ENCODE measurements around the gene TP63. TPM values are rescaled to one million over a fixed set of nuclear protein-coding genes. Genes with fewer than 3 reads are reported as not detected.

Gene TP63
- total and polyA plus RNA-seq, 2 experiments from 2014 or later = not detected

DNA sequence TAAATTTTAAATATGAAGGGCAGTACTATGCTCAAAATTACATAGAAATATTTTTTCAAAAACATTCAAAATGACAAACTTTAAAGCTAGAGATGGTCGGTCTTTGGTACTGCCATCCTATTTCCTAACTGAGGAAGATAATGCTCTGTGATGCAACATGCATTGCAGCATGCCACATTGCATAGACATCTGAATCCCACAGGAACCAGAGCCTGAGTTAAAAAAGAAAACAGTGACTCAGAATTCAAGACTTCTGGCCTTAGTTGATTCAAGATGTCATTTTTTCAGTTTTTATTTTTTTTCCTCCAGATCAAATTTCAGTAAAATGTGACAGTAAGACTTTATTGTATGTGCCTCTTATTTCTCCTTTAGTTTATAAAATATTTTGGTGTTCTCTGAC is 33.1 kb downstream of the TP63 start:
- no peak overlapping the region for H3K27ac Mint-ChIP-seq
- no peaks in the 10 kb centered on the region; the same call in 2 of the 3 replicates for H3K9me3 Mint-ChIP-seq
- no peak overlapping the region for H3K4me3 Mint-ChIP-seq
- no peak overlapping the region for H3K4me3 ChIP-seq
- no peak overlapping the region for H2AFZ ChIP-seq
- no peak overlapping the region for H3K4me2 ChIP-seq
- H3K27me3 ChIP-seq (ENCODE audit: insufficient read depth) = no peaks in the 10 kb centered on the region
- no peak for ATAC-seq
- no peaks in the 10 kb centered on the region for H3K4me1 ChIP-seq (ENCODE audit: insufficient read depth)
- no peak overlapping the region for H3K27ac ChIP-seq (ENCODE audit: low read depth)
- H3K36me3 Mint-ChIP-seq (ENCODE audit: low read depth) = no peaks in the 10 kb centered on the region
- H3K27me3 Mint-ChIP-seq (ENCODE audit: insufficient read depth, low read depth, poor library complexity) = no peaks in the 10 kb centered on the region
- no peaks in the 10 kb centered on the region for H3K79me2 ChIP-seq (replicated peaks; ENCODE audit: insufficient read depth)
- DNase-seq (ENCODE audit: low spot score) = no peak
- no peaks in the 10 kb centered on the region for H3K9me2 ChIP-seq (ENCODE audit: insufficient read depth)
- H3F3A ChIP-seq (replicated peaks; ENCODE audit: low read depth) = no peaks in the 10 kb centered on the region
- no peaks in the 10 kb centered on the region for H4K20me1 ChIP-seq (replicated peaks; ENCODE audit: insufficient read depth)
- TF ChIP-seq, protein P1, sequence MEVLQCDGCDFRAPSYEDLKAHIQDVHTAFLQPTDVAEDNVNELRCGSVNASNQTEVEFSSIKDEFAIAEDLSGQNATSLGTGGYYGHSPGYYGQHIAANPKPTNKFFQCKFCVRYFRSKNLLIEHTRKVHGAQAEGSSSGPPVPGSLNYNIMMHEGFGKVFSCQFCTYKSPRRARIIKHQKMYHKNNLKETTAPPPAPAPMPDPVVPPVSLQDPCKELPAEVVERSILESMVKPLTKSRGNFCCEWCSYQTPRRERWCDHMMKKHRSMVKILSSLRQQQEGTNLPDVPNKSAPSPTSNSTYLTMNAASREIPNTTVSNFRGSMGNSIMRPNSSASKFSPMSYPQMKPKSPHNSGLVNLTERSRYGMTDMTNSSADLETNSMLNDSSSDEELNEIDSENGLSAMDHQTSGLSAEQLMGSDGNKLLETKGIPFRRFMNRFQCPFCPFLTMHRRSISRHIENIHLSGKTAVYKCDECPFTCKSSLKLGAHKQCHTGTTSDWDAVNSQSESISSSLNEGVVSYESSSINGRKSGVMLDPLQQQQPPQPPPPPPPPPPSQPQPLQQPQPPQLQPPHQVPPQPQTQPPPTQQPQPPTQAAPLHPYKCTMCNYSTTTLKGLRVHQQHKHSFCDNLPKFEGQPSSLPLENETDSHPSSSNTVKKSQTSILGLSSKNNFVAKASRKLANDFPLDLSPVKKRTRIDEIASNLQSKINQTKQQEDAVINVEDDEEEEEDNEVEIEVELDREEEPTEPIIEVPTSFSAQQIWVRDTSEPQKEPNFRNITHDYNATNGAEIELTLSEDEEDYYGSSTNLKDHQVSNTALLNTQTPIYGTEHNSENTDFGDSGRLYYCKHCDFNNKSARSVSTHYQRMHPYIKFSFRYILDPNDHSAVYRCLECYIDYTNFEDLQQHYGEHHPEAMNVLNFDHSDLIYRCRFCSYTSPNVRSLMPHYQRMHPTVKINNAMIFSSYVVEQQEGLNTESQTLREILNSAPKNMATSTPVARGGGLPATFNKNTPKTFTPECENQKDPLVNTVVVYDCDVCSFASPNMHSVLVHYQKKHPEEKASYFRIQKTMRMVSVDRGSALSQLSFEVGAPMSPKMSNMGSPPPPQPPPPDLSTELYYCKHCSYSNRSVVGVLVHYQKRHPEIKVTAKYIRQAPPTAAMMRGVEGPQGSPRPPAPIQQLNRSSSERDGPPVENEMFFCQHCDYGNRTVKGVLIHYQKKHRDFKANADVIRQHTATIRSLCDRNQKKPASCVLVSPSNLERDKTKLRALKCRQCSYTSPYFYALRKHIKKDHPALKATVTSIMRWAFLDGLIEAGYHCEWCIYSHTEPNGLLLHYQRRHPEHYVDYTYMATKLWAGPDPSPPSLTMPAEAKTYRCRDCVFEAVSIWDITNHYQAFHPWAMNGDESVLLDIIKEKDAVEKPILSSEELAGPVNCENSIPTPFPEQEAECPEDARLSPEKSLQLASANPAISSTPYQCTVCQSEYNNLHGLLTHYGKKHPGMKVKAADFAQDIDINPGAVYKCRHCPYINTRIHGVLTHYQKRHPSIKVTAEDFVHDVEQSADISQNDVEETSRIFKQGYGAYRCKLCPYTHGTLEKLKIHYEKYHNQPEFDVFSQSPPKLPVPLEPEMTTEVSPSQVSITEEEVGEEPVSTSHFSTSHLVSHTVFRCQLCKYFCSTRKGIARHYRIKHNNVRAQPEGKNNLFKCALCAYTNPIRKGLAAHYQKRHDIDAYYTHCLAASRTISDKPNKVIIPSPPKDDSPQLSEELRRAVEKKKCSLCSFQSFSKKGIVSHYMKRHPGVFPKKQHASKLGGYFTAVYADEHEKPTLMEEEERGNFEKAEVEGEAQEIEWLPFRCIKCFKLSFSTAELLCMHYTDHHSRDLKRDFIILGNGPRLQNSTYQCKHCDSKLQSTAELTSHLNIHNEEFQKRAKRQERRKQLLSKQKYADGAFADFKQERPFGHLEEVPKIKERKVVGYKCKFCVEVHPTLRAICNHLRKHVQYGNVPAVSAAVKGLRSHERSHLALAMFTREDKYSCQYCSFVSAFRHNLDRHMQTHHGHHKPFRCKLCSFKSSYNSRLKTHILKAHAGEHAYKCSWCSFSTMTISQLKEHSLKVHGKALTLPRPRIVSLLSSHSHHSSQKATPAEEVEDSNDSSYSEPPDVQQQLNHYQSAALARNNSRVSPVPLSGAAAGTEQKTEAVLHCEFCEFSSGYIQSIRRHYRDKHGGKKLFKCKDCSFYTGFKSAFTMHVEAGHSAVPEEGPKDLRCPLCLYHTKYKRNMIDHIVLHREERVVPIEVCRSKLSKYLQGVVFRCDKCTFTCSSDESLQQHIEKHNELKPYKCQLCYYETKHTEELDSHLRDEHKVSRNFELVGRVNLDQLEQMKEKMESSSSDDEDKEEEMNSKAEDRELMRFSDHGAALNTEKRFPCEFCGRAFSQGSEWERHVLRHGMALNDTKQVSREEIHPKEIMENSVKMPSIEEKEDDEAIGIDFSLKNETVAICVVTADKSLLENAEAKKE (CRISPR knock-in tag; IDR thresholded peaks at IDR 0.05) = no peak
- no peak for TF ChIP-seq ZNF114 (CRISPR knock-in tag; IDR thresholded peaks at IDR 0.05)
- TF ChIP-seq, protein P2, sequence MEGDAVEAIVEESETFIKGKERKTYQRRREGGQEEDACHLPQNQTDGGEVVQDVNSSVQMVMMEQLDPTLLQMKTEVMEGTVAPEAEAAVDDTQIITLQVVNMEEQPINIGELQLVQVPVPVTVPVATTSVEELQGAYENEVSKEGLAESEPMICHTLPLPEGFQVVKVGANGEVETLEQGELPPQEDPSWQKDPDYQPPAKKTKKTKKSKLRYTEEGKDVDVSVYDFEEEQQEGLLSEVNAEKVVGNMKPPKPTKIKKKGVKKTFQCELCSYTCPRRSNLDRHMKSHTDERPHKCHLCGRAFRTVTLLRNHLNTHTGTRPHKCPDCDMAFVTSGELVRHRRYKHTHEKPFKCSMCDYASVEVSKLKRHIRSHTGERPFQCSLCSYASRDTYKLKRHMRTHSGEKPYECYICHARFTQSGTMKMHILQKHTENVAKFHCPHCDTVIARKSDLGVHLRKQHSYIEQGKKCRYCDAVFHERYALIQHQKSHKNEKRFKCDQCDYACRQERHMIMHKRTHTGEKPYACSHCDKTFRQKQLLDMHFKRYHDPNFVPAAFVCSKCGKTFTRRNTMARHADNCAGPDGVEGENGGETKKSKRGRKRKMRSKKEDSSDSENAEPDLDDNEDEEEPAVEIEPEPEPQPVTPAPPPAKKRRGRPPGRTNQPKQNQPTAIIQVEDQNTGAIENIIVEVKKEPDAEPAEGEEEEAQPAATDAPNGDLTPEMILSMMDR (conservative IDR thresholded peaks at IDR 0.05; ENCODE audit: low read depth in 2 of 2) = no peak
- no peak for TF ChIP-seq EZH2 (IDR thresholded peaks at IDR 0.05; ENCODE audit: low read depth, unreplicated experiment)
- TF ChIP-seq ZNF331 (CRISPR knock-in tag; IDR thresholded peaks at IDR 0.05; ENCODE audit: low read depth) = no peak
- TF ChIP-seq, protein P3, sequence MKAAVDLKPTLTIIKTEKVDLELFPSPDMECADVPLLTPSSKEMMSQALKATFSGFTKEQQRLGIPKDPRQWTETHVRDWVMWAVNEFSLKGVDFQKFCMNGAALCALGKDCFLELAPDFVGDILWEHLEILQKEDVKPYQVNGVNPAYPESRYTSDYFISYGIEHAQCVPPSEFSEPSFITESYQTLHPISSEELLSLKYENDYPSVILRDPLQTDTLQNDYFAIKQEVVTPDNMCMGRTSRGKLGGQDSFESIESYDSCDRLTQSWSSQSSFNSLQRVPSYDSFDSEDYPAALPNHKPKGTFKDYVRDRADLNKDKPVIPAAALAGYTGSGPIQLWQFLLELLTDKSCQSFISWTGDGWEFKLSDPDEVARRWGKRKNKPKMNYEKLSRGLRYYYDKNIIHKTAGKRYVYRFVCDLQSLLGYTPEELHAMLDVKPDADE (IDR thresholded peaks at IDR 0.05) = no peak
- no peak for TF ChIP-seq POLR2AphosphoS5 (IDR thresholded peaks at IDR 0.05; ENCODE audit: low read depth)
- TF ChIP-seq NANOG (IDR thresholded peaks at IDR 0.05; ENCODE audit: borderline replicate concordance) = no peak
- TF ChIP-seq, protein P4, sequence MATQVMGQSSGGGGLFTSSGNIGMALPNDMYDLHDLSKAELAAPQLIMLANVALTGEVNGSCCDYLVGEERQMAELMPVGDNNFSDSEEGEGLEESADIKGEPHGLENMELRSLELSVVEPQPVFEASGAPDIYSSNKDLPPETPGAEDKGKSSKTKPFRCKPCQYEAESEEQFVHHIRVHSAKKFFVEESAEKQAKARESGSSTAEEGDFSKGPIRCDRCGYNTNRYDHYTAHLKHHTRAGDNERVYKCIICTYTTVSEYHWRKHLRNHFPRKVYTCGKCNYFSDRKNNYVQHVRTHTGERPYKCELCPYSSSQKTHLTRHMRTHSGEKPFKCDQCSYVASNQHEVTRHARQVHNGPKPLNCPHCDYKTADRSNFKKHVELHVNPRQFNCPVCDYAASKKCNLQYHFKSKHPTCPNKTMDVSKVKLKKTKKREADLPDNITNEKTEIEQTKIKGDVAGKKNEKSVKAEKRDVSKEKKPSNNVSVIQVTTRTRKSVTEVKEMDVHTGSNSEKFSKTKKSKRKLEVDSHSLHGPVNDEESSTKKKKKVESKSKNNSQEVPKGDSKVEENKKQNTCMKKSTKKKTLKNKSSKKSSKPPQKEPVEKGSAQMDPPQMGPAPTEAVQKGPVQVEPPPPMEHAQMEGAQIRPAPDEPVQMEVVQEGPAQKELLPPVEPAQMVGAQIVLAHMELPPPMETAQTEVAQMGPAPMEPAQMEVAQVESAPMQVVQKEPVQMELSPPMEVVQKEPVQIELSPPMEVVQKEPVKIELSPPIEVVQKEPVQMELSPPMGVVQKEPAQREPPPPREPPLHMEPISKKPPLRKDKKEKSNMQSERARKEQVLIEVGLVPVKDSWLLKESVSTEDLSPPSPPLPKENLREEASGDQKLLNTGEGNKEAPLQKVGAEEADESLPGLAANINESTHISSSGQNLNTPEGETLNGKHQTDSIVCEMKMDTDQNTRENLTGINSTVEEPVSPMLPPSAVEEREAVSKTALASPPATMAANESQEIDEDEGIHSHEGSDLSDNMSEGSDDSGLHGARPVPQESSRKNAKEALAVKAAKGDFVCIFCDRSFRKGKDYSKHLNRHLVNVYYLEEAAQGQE (IDR thresholded peaks at IDR 0.05; ENCODE audit: unreplicated experiment) = no peak
- TF ChIP-seq JUNB (IDR thresholded peaks at IDR 0.05; ENCODE audit: unreplicated experiment) = no peak
- TF ChIP-seq CREB1 (CRISPR knock-in tag; IDR thresholded peaks at IDR 0.05; ENCODE audit: low read depth) = no peak
- no peak for TF ChIP-seq STAT1 (IDR thresholded peaks at IDR 0.05; ENCODE audit: unreplicated experiment)
- TF ChIP-seq EZH2phosphoT487 (IDR thresholded peaks at IDR 0.05; ENCODE audit: unreplicated experiment) = no peak
- H3K36me3 ChIP-seq (ENCODE audit: insufficient read depth) = no peaks in the 10 kb centered on the region
- H3K4me1 Mint-ChIP-seq = no peaks in the 10 kb centered on the region; the same call in 2 of the 3 replicates

All from GM23338 (cell line).